HG03175 (cell line): ENCODE data around the gene RHBDD1.
"Not testable (repeated sequence)": the region's sequence is repeated elsewhere in the genome, so short reads cannot be mapped to it uniquely, and the experiment has no call there.

Experiments used
- ATAC-seq: cut with Tn5 transposase; IDR thresholded peaks from one replicate; pipeline ENCODE4 v1.9.1; 2021; ENCODE audit warnings: mild to moderate bottlenecking, moderate library complexity; ENCODE audit not compliant: unreplicated experiment

The RHBDD1 gene

DNA sequence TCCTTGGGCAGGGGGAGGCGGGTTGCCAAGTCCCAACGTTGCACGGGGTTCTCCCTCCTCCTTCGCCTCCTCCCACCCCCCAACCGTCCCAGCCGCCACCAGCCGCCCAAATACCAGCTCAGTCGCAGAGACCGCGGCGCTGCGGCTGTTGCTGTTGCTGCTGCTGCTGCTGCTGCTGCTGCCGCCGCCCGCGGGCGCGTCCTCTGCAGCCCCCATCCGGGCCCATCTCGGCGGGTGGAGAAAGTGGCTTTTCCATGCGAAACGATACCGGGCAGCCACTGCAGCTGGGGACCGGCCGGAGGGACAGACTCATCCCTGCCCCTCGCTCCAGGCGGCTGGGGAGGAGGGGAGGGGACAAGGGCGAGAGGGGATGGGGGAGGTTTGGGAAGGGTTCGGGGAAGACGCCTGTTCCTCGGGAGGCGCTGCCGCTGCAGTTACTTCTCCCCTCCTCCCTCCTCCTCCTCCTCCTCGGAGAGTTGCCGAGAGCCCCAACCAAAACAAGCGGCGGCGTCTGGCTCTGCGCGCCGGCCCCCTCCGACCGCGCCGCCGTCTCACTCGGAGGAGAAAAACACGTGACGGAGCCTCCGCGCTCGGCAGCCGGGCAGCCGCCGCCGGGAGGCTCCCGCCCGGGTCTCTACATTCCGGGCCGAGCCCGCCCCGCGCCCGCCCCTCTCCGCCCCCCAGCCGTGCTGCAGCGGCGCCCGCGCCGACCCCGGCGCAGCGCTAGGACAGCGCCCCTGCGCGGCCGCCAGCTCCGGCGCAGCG lies 36.5 kb upstream of the RHBDD1 start, which contains the start of gene IRS1:
IRS1 (minus strand) TSS at position 610 of the 765 bp plus-strand sequence. CDS start 1,082 bp downstream, outside the sequence.
- ATAC-seq = peak; percentile 34

DNA sequence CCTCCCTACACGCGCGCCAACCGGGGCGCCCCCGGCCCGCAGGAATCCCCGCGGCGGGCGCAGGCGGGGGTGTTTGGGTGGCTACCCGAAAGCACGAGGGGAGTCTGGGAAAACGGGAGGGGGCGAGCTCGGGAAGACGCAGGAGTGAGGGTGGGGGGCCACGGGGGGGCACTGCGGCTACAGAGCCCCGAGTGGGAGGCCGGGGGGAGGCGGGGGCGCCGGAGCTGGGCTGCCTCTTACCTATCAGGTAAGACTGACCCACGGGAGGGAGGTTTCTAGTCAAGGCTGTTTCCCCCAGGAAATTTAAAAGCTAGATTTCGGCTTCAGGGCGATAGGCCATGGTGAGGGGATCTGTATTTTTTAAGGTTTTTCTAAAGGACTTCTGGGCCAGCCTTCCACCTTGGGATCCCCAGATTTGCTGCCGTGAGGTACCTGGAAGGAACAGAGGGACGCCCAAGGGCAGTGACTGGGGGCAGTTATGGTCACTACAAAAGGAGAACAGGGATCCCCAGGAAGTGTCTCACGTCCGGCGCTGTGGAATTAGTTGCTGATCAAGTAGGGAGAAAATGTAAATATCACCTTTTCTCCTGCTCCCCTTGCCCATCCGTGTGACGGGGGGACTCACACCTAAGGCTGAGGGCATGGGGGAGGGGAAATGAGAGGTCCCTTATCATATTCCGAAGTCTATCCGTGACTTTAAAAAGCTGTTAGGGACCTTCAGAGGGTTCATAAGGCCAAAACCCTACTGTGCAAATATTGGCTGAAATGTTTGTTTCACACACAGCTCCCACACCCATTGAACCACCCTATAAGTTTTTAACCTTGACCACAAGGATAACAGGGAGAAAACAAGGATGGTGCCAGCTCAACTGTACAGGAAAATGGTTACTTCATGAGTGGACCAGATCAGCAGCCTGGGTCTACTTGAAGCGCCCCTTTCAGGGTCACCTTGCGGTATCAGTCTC lies 35.6 kb upstream of the RHBDD1 start:
- ATAC-seq = no peak

DNA sequence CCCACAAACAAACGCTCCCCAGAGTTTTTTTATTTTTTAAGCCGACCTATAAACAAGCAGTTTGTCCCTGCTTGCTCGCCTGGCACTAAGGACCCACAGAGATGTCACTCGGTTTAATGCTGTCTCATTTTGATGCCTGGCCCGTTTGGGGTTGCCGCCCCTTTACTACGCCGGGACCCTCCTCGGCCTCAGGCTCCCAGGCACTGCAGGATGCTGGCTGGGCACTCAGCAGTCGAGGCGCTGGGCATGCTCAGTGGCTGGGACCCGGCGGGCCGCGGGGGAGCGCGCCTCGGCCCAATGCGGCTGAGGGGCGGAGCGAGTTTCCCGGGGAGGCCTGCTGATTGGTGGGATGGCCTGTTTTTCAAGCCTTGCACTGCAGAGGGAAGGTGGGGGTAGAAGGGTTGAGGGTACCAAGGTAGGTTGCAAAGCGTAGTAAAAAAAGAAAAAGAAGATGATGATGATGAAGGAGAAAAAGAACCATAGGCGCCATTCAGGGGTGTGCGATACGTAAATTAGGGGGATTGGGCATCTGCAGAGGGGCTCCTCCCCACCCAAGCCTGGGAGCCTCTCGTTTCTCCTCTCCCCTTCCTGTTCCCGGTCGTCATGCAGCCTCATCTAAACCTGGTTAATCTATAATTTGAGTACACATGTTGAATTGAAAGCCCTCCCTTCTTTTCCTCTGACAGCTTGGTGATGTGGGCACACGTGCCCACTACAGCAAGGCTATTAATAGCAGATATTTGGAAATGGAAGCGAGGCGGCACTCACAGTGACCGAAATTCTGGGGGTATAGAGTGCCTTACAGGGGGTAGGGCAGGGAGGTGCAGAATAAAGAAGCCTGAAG lies 34.7 kb upstream of the RHBDD1 start:
- ATAC-seq = peak; percentile 82

DNA sequence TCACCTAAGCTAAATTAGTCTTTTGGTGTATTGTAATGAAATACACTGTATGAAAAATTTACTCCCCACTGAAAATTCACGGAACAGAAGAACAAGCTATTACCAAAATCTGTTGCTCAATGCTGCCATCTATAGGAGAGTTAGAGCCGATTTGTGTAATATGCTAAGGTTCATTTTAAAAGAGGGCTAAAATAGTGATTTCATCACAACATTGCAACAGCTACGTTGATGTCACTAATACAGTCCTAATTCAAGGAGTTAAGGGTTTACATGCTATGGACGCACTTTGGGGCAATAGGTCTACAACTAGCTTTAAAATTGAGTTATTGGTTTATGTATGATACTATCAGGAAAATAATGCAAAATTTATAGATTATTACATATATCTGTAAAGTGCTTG lies 33.3 kb upstream of the RHBDD1 start:
- no peak for ATAC-seq

DNA sequence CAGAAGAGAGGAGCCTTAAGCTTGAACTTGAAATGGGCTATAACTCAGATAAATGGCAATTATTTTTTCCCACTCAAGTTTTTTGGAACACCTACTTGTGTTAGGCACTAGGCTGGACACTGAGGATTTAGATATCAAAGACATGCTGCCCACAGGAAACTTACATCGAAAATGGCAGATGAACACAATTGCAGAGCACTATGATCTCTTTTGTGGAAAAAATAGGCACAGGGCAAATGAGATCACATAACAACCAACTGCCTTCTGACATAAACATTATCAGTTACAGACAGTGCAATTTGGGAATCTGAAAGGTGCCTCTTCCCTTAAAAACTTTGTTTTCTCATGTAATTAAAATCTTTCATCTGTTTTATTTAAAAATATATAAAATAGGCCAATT lies 32.4 kb upstream of the RHBDD1 start:
- no peak for ATAC-seq

DNA sequence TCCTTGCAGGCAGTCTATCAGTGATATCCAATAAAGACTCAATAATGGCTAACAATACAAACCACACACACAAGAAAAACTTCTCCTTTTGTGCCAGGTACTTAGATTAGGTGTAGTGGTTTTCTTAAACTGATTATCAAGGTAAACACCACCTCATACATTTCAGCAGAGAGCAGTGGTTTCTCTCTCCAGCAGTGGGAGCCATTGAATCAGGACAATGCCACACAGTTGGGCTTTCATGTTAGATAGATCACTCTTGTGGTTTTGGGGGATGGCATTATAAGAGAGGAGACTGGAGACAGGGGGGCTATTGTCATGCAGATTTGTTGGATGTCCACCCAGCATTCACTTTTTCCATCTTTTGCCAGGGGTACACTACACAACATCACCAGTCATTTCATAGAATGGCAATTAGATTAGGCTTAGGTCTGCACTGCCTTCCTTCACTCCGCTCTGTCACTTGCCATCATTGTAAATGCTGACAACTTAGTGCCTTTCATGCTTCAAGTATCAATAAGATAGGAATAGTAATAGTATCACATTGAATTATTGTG lies 22.6 kb upstream of the RHBDD1 start:
- no peak for ATAC-seq

DNA sequence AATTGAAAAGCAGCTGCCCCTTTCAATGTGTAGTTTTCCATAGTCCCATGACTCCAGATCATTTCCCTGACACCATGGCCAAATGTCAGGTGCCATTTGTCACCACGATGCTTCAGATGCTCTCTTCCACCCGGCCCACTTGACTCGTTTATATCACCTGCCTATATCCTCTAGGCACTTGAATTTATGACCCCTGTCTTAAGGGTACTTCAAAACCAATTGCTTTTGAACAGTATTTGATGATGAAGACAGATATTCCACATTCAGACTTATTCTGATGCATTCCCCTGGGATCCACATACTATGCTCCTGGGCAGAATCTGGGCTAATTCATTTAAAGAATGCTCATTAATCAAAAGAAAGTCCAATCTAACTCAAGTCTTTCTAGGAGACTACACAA lies 16.9 kb upstream of the RHBDD1 start:
- ATAC-seq = no peak

DNA sequence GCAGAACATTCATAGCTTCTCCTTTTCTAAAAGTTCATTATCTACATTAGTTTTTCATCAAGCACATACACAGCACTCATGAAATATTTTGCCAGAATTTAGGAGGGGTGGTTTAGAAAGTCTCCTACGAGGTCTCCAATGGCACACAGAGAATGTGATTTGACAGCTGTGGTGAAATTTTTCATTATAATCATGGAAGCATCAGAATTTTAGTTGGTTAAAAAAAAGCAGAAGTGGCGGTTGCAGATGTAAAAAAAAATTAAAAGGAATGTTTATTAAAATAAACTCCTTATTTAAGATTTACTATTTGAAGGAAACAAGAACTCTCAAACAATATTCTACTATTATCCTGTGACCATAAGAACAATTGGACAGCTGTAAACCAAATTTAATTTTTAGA lies 10.8 kb upstream of the RHBDD1 start:
- ATAC-seq = no peak

DNA sequence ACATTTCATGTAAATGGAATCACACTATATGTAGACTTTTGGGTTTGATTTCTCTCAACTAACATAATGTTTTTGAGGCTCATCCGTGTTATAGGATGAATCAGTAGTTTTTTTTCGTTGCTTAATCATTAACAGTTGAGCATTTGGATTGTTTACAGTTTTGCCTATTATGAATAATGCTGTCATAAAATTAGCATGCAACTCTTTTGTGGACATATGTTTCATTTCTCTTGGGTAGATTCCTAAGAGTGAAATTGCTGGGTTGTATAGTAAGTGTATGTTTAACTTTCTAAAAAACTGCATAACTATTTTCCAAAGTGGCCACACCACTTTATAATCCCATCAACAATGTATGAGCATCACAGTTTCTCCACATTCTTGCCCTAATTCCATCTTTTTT lies 7.7 kb upstream of the RHBDD1 start:
- no peak for ATAC-seq

DNA sequence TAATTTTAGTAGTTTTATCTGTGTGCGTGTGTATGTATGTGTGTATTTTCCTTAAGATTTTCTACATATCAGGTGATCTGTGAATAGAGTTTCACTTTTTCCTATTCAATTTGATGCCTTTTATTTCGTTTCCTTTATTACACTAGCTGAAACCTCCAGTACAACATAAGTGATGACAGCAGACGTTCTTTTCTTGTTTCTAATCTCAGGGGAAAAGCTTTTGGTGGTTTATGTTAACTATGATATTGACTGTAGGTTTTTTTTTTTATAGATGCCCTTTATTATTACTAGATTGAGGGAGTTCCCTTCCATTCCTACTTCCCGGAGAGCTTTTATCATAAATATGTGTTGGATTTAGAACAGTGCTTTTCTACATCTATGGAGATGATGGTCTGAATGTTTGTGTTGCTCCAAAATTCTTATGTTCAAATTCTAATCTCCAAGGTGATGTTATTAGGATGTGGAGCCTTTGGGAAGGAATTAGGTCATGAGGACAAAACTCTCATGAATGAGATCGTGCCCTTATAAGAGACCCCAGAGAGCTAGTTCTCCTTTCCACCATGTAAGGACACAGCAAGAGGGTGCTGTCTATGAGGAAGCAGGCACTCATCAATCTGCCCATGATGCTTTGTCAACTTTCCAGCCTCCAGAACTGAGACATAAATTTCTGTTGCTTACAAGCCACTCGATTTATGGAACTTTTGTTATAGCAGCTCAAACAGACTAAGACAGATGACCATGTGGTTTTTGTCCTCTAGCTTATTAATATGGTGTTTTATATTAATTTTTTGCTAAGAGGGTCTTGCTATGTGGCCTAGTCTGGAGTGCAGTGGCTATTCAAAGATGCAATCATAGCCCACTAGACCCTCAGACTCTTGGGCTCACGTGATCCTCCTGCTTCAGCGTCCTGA lies 5.9 kb upstream of the RHBDD1 start:
- no peak for ATAC-seq

DNA sequence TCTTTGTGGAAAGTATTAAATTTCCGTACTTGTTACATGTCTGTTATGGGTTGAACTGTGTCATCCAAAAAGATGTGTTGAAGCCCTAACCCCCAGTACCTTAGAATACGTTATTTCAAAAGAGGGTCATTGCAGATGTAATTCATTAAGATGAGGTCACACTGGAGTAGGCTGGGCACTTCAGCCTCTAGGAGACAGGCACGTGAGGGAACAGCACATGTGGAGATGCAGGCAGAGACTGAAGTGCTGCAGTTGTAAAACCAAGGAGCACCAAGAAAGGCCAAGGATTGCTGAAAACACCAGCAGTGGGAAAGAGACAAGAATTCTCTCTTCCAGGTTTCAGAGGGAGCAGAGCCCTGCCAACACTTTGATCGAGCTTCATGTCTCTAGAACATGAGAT lies 4.6 kb upstream of the RHBDD1 start:
- ATAC-seq = no peak

DNA sequence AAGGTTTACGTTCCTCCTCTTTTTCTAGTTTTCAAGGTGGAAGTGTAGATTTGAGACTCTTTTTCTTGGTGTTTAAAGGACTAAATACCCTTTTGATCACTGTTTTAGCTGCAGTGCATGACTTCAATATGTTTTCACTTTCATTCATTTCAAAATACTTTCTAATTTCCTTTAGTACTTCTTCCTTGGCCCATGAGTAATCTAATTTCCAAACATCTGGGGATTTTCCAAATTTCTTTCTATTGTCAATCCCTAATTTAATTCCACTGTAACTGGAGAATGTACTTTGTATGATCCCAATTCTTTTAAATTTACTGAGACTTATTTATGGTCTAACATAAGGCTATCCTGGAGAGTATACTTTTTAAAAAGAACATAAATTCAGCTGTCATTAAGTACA lies 3.8 kb upstream of the RHBDD1 start:
- no peak for ATAC-seq

DNA sequence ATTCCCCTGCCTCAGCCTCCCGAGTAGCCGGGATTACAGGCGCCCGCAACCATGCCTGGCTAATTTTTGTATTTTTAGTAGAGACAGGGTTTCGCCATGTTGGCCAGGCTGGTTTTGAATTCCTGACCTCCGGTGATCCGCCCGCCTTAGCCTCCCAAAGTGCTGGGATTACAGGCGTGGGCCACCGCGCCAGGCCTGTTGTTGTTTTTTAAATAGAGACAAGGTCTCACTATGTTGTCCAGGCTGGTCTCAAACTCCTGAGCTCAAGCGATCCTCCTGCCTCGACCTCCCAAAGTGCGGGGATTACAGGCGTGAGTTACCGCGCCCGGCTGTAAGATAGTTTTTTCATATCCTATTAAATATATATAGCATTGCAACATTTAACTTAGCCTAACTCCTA lies 974 bp upstream of the RHBDD1 start:
- ATAC-seq = not testable (repeated sequence)

DNA sequence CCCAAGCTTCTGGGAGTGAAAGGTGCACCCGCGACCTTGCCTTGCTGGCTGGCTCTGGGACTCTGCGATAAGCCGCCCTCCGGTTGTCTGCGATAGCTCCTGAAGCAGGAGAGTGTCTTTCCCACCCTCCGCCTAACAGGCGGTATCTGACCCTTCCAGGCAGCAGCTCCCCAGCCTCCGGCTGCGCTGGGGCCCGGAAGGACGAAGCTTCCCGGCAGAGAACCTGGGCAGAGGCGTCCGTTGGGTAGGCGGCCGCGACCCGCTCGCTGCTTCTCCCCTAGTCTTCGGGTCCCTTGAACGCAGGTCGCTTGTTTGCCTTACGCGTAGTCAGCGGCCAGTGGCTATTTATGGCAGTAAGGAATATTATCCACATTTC lies 446 bp upstream of the RHBDD1 start:
- peak; percentile 24 for ATAC-seq

DNA sequence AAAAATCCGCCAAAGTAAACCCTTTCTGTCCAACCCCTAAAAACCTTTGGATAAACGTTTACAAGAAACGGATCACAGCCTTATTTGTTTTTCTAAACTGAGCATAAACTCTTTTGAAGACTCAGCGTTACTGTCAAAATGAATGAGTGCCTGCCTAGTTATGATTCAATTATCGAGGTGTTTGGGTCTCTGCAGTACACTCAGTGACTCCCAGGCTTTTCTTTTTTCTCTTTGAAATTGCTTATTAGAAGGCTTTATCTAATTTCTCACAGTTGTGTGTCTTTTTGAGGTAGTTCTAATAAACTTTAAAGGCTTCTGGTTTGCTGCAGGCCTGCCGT lies 663 bp downstream of the RHBDD1 start:
- ATAC-seq = peak; percentile 10

DNA sequence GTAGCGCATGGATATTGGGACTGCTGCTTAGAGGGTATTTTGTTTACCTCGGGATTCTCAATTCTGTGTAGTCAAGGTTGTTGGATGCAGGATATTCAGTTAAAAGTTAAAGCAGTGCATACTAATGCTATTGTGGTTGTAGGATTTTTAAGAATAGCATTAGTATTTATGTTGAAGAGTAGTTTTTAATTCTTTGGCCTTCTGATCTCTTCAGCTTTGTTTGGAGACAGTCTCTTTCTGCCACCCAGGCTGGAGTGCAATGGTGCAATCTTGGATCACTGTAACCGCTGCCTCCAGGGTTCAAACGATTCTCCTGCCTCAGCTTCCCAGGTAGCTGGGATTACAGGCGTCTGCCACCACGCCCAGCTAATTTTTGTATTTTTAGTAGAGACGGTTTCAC lies 1.5 kb downstream of the RHBDD1 start:
- ATAC-seq = no peak

DNA sequence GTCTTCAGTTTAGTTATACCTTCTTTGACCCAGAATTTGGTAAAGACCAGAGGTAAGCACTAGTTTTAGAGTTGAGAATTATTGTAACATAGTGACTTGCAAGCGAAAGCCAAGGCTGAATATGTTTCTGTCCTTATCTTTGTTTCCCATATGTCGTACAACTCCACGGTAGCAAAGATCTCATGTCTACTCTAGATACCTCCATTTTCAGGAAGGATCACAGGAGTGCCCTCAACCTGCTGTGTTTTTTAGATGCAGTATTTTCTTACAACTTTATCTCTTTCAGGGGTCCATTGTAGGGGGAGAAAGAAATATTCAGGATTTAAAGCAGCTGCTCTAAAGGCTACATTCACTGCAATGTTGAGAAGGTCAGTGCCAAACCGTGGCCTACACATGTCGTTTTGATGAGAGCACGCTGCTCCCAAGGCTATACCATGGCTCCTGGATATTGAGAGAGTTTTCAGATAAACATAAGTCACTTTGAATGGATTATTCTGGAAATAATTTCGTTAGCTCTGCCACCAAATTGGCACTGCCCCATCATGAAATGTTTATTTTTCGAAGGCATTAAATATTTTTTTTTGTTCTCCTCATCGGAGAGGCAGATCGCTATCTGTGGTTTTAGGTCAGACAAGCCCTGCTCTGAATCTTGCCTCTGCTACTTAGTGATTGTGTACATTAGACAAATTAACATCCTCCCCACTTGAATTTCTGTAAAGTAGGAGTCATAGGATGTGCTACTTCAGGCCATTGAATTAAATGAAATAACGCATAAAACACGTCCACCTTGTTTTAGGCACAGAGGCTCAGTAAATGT lies 2.1 kb downstream of the RHBDD1 start:
- ATAC-seq = no peak

DNA sequence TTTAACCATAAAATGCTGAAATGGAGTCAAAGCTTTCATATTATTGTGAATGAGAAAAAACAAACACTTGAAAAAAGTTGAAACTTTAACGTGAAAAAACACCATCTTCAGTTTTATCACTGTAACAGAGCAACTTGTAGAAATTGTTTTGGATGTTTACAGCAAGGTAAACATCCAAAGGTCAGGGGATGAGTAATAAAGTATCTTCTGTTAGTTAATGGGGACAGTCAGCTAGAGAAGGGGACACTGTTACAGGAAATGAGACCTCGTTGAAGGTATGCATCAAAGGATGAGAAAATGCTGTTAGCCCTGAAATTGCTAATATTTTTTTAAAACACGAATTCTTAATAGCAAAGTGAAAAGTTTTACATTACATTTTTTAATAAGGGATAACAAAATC lies 2.9 kb downstream of the RHBDD1 start:
- no peak for ATAC-seq

DNA sequence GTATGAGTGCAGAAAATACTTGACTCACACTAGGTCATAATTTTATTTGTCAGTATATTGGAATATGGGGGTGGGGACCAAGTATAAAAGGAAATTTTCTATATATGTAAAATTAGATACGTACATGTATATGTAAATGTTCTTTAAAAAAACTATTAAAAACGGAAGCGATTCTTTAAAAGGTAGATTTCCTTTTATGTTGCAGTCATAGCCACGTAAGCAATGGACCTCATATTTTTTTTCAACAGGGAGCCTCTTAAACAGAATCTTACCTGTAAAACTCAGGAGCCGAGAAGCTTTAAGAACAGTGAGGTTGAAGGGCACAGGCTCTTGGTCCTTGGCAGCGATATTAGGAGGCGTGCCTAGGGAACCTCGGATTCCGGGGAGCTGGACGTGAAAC lies 3.3 kb downstream of the RHBDD1 start:
- no peak for ATAC-seq
